HG02678 (cell line): ENCODE measurements around the gene SEC14L1.
"Not testable (repeated sequence)": the region's sequence is repeated elsewhere in the genome, so short reads cannot be mapped to it uniquely, and the experiment has no call there.

ENCODE experiments used
- ATAC-seq: cut with Tn5 transposase; IDR thresholded peaks from one replicate; pipeline ENCODE4 v1.9.1; 2021; ENCODE audit warnings: mild to moderate bottlenecking, moderate library complexity; ENCODE audit not compliant: unreplicated experiment

The SEC14L1 gene

GRCh38 chr17:77140166-77140877, 447 bp upstream of the SEC14L1 start:
- ATAC-seq = peak; percentile 85

- ATAC-seq = no peak
Measured at GRCh38 chr17:77141846-77142449, 1.2 kb downstream of the SEC14L1 start.

- no peak for ATAC-seq
Measured at GRCh38 chr17:77142689-77143088, 1.9 kb downstream of the SEC14L1 start.

- no peak for ATAC-seq
Measured at GRCh38 chr17:77143306-77143705, 2.5 kb downstream of the SEC14L1 start.

GRCh38 chr17:77144227-77144626, 3.5 kb downstream of the SEC14L1 start:
- ATAC-seq = no peak

- no peak for ATAC-seq
Measured at GRCh38 chr17:77145224-77145611, 4.4 kb downstream of the SEC14L1 start.

- ATAC-seq = no peak
Measured at GRCh38 chr17:77145612-77146245, 5.0 kb downstream of the SEC14L1 start.

GRCh38 chr17:77146246-77146632, 5.5 kb downstream of the SEC14L1 start:
- ATAC-seq = no peak

GRCh38 chr17:77146882-77147281, 6.1 kb downstream of the SEC14L1 start:
- ATAC-seq = no peak

- peak; percentile 66 for ATAC-seq
Measured at GRCh38 chr17:77147357-77147801, 6.6 kb downstream of the SEC14L1 start.

GRCh38 chr17:77148077-77148939, 7.5 kb downstream of the SEC14L1 start:
- no peak for ATAC-seq

GRCh38 chr17:77148940-77149510, 8.3 kb downstream of the SEC14L1 start:
- no peak for ATAC-seq

- no peak for ATAC-seq
Measured at GRCh38 chr17:77150196-77150595, 9.4 kb downstream of the SEC14L1 start.

GRCh38 chr17:77151186-77151585, 10.4 kb downstream of the SEC14L1 start:
- ATAC-seq = no peak

GRCh38 chr17:77152056-77152455, 11.3 kb downstream of the SEC14L1 start:
- ATAC-seq = not testable (repeated sequence)

- ATAC-seq = no peak
Measured at GRCh38 chr17:77153472-77153871, 12.7 kb downstream of the SEC14L1 start.

GRCh38 chr17:77153999-77154586, 13.3 kb downstream of the SEC14L1 start:
- ATAC-seq = no peak

- no peak for ATAC-seq
Measured at GRCh38 chr17:77155125-77155524, 14.4 kb downstream of the SEC14L1 start.

GRCh38 chr17:77157766-77158165, 17.0 kb downstream of the SEC14L1 start:
- not testable (repeated sequence) for ATAC-seq

GRCh38 chr17:77160091-77160874, 19.5 kb downstream of the SEC14L1 start:
- no peak for ATAC-seq
